HFF-Myc (cell line): ENCODE results near the gene SCGB1A1.
"Not testable (repeated sequence)": the region's sequence is repeated elsewhere in the genome, so short reads cannot be mapped to it uniquely, and the experiment has no call there.

Experiments used
- DNase-seq: peaks from one replicate; pipeline ENCODE4 v3.0.0-alpha.2; 2011; ENCODE audit warnings: low read depth; ENCODE audit errors: extremely low read depth
- H3K4me3 ChIP-seq: replicated peaks from 2 replicates; pipeline ENCODE4 v1.5.1; 2011; ENCODE audit warnings: low read depth, mild to moderate bottlenecking, control low read depth, low read length
- TF ChIP-seq, protein P1 (sequence below): IDR thresholded peaks from 2 replicates; pipeline ENCODE4 v1.5.1; 2012; ENCODE audit warnings: mild to moderate bottlenecking, low read depth, low read length, control low read depth; ENCODE audit errors: missing control alignments

Gene SCGB1A1, protein sequence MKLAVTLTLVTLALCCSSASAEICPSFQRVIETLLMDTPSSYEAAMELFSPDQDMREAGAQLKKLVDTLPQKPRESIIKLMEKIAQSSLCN

DNA sequence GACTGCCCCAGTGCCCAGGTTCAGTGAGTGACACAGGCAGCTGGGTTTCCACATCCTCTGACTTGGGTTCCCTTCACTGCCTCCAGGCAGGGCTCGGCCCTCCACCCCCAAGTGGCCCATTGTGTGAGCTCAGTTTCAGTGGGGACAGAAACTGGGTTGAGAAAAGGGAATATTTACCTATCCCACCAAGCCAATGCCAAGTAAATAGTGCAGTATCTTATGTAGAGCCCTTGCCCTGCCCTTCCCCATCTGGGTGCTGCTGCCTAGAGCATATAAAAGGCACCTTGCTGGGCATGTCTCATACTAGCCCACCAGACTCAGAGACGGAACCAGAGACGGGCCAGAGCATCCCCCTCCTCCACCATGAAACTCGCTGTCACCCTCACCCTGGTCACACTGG lies at the start of gene SCGB1A1:
Gene SCGB1A1, plus strand, starts transcription at position 301 of the 400 bp plus-strand sequence. Its CDS starts 63 bp downstream, at position 364.
- no peak for DNase-seq
- TF ChIP-seq, protein P1, sequence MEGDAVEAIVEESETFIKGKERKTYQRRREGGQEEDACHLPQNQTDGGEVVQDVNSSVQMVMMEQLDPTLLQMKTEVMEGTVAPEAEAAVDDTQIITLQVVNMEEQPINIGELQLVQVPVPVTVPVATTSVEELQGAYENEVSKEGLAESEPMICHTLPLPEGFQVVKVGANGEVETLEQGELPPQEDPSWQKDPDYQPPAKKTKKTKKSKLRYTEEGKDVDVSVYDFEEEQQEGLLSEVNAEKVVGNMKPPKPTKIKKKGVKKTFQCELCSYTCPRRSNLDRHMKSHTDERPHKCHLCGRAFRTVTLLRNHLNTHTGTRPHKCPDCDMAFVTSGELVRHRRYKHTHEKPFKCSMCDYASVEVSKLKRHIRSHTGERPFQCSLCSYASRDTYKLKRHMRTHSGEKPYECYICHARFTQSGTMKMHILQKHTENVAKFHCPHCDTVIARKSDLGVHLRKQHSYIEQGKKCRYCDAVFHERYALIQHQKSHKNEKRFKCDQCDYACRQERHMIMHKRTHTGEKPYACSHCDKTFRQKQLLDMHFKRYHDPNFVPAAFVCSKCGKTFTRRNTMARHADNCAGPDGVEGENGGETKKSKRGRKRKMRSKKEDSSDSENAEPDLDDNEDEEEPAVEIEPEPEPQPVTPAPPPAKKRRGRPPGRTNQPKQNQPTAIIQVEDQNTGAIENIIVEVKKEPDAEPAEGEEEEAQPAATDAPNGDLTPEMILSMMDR: no peak
- H3K4me3 ChIP-seq: no peak within 1 kb of the TSS

DNA sequence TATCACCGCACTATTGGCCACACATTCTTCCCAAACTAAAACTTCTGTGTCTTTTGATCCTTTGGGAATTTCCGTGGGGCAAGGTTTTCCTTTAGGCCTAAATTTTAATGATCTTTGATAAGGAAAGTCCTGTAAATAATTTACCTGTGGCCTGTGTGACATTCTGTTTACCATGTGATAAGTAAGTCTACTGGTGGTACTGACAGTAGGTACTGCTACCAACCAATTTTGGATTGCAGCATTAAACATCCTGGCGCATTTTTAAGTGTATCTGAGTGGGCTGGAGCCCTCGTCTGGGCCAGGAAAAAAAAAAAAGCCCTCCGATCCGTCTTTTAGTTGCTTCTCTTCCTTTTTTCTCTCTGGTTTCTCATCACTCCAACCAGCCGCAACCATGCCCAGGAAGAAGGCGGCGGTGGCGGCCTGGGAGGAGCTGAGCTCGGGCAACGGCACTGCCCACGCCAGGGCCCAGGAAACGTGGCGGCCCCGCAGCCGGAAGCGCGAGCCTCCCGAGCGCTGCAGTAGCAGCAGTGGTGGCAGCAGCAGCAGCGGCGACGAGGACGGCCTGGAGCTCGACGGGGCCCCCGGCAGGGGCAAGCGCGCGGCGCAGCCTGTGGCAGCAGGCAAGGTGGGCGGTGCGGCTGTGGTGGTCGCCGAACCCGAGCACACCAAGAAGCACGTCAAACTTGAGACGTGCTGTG lies 47.9 kb upstream of the SCGB1A1 start:
- no peak overlapping the region for H3K4me3 ChIP-seq
- TF ChIP-seq, protein P1: no peak
- no peak for DNase-seq

DNA sequence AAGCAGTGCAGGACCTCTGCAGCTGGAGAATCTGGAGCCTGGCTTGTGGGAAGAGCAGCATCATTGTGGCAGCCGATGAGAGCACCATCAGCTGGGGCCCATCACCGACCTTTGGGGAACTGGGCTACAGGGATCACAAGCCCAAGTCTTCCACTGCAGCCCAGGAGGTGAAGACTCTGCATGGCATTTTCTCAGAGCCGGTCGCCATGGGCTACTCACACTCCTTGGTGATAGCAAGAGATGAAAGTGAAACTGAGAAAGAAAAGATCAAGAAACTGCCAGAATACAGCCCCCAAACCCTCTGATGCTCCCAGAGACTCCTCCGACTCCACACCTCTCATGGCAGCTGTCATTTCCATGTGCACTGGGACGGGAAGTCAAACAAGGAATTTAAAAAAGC lies 46.0 kb upstream of the SCGB1A1 start:
- TF ChIP-seq, protein P1: no peak
- no peak overlapping the region for H3K4me3 ChIP-seq
- no peak for DNase-seq

DNA sequence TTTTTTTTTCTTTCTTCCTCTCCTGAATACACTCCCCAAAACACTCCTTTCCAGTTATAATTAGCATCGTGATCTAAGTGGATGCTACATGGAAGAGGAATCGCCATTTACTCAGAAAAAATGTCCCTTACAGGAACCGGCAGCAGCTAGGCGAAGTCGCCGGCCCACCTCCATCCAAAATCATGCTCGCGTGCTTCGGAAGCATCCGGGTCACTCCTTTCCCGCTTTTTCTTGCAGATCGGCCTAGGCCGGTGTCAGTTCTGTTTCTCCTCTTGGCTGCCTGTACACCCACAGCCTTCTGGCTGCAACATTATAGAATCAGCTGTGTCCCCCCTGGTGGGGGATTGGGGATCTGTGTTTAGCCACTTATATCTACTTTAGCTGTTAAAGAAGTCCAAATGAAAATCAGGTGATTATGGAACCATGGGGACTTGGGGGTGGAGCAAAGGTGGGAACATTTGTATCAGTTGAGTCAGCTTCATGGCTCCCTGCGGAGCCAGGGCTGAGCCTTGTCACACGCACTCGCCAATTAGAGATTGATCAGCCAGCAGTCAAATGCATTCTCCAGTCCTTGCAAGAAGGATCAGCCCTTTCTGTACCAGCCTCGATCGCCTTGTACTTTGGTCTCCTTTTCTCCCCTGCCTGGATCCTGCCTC lies 45.2 kb upstream of the SCGB1A1 start:
- H3K4me3 ChIP-seq: no peak overlapping the region
- no peak for DNase-seq
- TF ChIP-seq, protein P1: no peak

DNA sequence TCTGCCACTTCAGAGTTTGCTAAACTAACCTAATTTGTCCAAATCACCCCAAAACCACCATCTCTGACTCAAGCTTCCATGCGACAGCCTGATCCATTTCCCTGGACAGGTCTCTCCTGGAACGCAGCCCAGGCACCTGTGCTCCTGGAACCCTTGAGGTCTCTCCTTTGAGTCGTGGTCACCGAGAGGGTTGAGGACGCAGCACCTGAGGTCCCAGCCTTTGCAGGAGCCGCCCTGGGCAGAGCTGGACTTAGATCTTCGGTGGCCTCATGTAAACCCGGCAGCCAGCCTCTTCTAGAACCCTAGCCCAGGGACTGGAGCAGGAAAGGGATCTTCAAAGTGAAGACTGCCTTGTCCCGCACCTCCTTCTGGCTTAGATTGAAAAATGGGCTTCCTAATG lies 44.0 kb upstream of the SCGB1A1 start:
- TF ChIP-seq, protein P1: no peak
- no peak overlapping the region for H3K4me3 ChIP-seq
- no peak for DNase-seq

DNA sequence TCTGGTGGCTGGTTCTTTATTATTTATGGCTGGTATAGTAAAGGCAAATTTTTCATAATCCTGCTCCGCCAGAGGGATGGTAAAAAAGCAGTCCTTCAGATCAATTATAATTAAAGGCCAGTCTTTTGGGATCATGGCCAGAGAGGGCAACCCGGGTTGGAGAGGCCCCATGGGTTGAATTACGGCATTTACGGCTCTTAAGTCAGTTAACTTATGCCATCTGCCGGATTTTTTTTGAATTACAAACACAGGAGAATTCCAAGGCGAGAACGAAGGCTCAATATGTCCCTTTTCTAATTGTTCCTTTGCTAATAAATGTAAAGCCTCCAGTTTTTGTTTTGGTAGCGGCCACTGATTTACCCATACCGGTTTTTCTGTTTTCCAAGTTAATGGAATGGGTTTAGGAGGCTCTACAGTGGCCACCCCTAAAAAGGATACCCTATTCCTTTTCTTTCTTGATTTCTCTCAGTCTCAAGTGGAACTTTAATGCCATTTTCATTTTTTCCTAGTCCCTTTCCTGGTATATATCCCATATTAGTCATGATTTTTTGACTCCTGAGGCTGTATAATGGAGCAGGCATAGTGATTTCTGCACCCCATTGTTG lies 40.3 kb upstream of the SCGB1A1 start:
- not testable (repeated sequence) for DNase-seq, H3K4me3 ChIP-seq
- TF ChIP-seq, protein P1: peak; percentile 21

DNA sequence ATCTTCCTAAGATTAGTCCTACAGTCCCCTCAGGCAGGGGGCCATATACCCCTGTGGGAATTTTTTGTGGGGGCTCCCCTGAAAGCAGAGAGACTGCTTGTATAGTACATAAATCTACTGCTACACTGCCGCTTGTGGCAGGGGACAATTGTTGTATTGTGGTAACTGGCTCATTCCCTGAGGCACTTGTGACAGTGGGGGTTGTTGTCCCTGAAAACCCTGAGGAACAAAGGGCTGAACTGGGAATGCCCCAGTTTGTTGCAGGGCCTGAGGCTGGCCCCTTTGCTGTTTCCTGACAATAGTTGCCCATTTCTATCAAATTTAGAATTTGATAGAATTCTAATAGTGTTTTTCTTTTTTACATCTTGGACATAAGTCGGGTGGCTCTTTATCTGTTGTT lies 39.2 kb upstream of the SCGB1A1 start:
- not testable (repeated sequence) for H3K4me3 ChIP-seq, DNase-seq
